T-helper 2 cell (primary cell): ENCODE results near the gene PLPPR3.
A peak's percentile ranks its signal among the peaks of the same experiment; 100 is the strongest.
"Not testable (repeated sequence)": the region's sequence is repeated elsewhere in the genome, so short reads cannot be mapped to it uniquely, and the experiment has no call there.

Experiments used
- DNase-seq, 5 experiments: peaks; one replicate each; pipeline versions ENCODE4 v3.0.0 to v3.0.0-alpha.2; 2012 to 2022

PLPPR3 gene

DNA sequence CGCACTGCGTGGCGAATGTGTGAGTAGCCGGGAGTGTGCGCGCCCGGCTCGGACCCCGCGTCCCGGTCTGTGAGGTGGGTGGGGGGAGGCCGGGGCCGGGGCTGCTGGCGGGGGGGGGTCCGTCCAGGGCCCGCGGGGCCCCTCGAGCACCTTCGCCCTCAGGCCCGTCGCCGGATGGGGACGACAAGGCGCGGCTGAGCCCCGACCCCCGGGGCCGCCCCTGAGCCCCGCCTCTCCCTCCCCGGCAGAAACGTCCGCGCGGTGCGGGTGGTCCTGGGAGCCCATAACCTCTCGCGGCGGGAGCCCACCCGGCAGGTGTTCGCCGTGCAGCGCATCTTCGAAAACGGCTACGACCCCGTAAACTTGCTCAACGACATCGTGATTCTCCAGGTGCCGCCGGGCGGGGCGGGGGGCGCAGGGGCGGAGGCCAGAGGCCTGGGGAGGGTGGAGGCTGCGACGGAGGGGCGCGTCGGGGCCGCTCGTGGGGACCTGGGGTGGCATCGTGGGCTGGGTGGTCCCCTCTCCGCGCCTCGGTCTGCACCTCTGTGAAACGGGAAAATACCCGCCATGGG, 31.3 kb upstream of the PLPPR3 start:
- no peak for DNase-seq

DNA sequence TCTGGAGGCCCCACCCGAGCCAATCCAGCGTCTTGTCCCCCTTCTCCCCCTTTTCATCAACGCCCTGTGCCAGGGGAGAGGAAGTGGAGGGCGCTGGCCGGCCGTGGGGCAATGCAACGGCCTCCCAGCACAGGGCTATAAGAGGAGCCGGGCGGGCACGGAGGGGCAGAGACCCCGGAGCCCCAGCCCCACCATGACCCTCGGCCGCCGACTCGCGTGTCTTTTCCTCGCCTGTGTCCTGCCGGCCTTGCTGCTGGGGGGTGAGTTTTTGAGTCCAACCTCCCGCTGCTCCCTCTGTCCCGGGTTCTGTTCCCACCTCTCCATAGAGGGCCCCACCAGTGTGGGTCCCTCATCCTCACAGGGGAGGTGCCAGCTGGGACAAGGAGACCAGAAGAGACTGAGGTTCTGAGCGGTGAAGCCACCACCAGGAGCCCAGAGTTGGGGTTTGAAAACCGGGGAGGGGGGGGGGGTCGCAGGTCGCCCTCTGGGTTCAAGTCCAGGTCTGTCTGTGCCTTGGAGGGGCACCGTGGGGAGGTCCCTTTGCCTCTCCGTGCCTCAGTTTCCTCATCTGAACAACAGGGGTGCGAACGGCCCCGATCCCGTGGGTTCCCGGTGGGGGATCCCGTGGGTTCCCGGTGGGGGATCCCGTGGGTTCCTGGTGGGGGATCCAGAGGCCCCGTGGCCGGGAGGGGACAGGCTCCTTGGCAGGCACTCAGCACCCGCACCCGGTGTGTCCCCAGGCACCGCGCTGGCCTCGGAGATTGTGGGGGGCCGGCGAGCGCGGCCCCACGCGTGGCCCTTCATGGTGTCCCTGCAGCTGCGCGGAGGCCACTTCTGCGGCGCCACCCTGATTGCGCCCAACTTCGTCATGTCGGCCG, 30.6 kb upstream of the PLPPR3 start, which contains the start of gene ELANE:
Gene ELANE, plus strand, starts transcription at position 168 of the 878 bp plus-strand sequence. Its CDS starts 26 bp downstream, at position 194.
- DNase-seq, result no peak

- DNase-seq, result no peak
Measured at GRCh38 chr19:850979-851335, 29.2 kb upstream of the PLPPR3 start.

GRCh38 chr19:850221-850978, 28.6 kb upstream of the PLPPR3 start:
- DNase-seq, result peak in 1 of 5 experiments; percentile 45

GRCh38 chr19:849195-849594, 27.4 kb upstream of the PLPPR3 start:
- not testable (repeated sequence) for DNase-seq

GRCh38 chr19:848386-848921, 26.7 kb upstream of the PLPPR3 start:
- no peak for DNase-seq

GRCh38 chr19:845707-846521, 24.2 kb upstream of the PLPPR3 start:
- no peak for DNase-seq

- no peak for DNase-seq
Measured at GRCh38 chr19:844546-844971, 22.8 kb upstream of the PLPPR3 start.

DNA sequence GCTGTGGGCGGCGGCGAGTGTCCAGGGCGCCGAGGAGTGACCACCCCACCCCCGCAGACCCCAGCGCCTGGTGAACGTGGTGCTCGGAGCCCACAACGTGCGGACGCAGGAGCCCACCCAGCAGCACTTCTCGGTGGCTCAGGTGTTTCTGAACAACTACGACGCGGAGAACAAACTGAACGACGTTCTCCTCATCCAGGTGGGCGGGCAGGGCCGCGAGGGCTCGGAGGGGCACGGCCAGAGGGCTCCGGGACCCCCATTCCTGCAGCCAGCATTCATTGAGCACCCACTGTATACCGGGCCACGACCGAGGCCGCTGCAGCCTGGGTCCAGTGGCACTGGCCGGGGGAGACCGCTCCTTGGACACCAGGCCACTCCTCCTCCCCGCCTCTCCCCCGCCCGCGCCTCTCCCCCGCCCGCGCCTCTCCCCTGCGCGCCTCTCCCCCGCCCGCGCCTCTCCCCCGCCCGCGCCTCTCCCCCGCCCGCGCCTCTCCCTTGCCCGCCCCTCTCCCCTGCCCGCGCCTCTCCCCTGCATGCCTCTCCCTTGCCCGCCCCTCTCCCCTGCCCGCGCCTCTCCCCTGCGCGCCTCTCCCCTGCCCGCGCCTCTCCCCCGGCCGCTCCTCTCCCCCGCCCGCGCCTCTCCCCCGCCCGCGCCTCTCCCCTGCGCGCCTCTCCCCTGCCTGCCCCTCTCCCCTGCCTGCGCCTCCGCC, 22.2 kb upstream of the PLPPR3 start:
- peak in 1 of 5 experiments; percentile 32 for DNase-seq

DNA sequence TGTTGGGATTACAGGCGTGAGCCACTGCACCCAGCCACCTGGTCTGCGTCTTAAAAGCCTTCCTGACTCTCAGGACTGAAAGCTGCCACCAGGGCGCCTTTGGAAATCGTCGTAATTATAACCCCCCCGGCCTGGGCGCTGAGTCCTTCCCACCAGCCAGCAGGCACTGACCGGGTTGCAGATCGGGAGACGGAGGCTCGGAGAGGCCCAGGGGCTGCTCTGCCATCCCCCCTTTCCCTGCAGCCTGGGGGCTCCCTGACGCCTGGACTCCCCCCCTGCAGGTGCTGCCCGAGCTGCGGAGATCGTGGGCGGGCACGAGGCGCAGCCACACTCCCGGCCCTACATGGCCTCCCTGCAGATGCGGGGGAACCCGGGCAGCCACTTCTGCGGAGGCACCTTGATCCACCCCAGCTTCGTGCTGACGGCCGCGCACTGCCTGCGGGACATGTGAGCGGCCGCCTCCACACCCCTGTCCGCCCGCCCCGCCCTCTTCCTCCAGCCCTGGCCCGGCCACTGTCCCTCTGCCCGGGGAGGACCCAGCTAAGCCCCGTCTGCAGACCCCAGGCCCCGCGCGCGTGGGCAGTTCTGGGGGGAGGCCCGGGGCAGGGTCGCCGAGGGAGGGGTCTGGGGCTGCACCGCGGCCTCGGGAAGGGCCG, 21.6 kb upstream of the PLPPR3 start:
- DNase-seq, result no peak

- not testable (repeated sequence) for DNase-seq
Measured at GRCh38 chr19:842802-843179, 21.0 kb upstream of the PLPPR3 start.

DNA sequence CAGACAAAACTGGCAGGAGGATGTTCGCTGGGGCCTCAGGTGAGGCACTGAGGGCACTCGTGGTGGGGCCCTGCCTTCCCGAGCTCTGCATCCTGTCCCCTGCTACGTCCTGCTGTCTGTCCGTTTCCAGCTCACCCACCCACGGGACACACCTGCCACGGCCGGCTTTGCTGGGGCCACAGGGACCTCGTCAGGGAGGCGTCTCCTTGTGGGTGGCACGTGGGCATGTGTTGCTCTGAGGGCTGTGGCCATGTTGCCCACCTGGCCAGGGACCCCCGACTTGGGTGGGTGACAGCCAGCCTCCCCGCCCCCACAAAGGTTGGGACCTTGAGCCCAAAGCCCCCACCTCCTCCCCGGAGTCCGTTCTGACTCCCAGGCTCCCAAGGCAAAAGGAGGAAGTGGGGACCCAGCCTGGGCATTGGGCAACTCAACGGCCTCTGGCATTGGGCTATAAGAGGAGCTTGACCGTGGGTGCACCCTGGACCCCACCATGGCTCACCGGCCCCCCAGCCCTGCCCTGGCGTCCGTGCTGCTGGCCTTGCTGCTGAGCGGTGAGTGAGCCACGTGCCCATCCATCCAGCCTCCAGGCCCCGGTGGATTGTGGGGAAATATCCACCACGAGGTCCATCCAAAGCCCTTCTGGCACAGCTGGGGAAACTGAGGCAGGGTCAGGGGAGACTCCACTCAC, 18.9 kb upstream of the PLPPR3 start, which contains the start of gene PRTN3:
Gene PRTN3, plus strand, starts transcription at position 481 of the 688 bp plus-strand sequence. Its CDS starts 10 bp downstream, at position 491.
- DNase-seq, result no peak

DNA sequence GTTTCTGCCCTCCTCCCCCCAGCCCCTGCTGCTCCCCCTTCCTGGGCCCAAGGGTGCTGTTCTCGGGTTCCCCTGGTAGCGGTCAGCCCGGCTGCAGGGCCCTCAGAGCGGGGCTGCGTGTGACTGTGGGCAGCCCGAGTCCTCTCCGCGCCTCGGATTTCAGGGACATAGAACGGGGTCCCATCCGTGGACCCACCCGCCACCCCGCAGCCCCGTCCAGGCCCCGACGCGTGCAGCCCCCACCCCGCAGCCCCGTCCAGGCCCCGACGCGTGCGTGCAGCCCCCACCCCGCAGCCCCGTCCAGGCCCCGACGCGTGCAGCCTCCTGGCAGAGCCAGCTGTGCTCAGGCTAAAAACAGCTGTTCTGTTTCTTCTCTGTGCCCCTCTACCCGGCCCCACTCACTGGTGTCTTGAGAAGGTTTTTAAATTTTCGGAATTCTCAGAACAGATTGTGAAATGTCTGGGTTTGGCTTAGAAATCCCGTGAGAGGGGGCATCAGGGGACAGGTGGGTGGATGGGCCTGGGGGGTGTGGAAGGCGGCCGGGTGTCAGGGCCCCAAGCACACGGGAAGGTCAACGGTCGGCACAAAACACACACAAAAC, 13.6 kb upstream of the PLPPR3 start:
- DNase-seq, result no peak

GRCh38 chr19:834216-834615, 12.5 kb upstream of the PLPPR3 start:
- no peak for DNase-seq

- no peak for DNase-seq
Measured at GRCh38 chr19:831407-832369, 9.9 kb upstream of the PLPPR3 start.

GRCh38 chr19:829129-829758, 7.5 kb upstream of the PLPPR3 start:
- DNase-seq, result no peak

DNA sequence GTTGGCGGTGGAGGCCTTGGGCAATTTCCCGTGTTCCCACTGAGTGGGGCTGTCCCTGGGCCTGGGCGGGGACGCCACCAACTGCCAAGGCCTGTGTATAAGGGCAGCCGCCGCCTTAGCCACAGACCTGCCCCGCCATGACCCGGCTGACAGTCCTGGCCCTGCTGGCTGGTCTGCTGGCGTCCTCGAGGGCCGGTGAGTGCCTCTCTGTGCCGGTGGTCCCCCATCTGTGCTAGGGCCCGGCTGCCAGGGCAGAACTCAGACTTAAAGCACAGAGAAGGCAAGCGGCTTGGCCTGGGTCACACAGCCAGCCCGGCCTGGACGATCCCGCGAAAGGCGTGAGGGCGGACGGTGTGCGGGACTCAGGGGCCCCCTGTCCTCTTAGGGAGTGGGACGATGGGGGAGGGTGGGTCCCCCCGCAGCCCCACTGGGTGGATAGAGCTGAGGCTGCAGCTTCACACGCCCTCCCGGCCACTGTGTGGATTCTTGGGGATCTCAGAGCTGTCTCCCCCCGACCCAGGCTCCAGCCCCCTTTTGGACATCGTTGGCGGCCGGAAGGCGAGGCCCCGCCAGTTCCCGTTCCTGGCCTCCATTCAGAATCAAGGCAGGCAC, 6.1 kb upstream of the PLPPR3 start, which contains the start of gene AZU1:
Gene AZU1, plus strand, starts transcription at position 128 of the 612 bp plus-strand sequence. Its CDS starts 10 bp downstream, at position 138.
- DNase-seq, result no peak
